Measurements from ENCODE around the gene FBXO42. TPM values are rescaled to one million over a fixed set of nuclear protein-coding genes. Genes with fewer than 3 reads are reported as not detected.

The FBXO42 gene
- total and polyA plus RNA-seq, 2 of the 8 experiments (the other 6 are each of a cell fraction or from before 2014, with no cell fraction given), result 15.1 to 17.0 TPM

DNA sequence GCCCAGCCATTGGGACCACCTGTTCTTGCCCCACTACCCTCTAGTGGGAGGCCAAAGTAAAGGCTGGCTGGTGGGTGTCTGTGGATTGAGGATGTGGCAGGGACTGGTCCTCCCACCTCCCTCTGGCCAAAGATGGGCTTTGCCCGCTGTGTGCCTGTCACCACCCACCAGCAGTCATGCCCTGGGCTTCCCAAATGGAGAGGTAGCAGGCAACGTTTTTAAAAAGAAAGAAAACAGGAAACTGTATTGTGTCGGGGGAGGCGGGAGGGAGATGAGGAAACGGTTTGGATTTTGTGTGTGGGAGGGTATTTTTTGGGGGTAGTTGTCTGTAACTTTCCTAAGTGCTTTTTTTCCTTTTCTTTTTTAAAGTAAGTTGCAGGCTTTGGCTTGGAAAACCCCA lies 44.8 kb upstream of the FBXO42 start (continued):
- TF ChIP-seq SRF (IDR thresholded peaks at IDR 0.05; ENCODE audit: low read depth, low read length) (no peak), YY1 (IDR thresholded peaks at IDR 0.05; ENCODE audit: low read depth, low read length) (no peak)
